Measurements from ENCODE around the gene HMX1.

HMX1 gene

GRCh38 chr4:8909548-8909947 lies 37.9 kb upstream of the HMX1 start:
- DNase-seq = no peak

DNA sequence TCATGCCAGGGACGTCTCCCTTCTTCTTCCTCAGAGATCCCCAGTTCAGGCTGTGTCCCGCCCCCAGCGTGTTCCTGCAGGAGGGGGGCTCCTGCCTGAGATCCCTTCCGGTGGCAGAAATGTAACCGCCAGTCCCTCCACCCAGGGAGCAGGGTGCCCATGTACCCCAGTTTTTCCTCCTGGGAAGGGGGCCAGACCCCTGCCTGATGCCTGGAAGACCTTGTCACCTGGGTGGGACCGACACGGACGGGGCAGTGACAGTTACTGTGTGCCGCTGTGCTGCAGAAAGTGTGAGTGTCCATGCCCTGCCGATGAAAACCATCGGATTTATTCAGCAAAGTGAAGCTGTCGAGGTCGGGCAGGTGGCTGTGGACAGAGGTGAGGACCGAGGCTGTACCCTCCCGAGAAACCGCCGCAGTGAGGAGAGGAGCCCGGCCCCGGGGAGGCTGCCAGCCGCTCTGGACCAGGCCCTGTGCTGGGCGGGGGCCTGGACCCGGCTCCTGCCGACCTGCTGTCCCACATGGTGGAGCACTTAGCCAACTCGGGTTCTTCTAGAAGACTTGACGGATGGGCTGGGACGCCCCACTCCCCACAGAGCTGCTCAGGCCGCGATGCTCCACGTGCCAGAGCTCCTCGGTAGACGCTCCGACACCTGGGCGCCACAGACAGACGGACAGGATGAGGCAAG lies 36.7 kb upstream of the HMX1 start:
- DNase-seq = no peak

DNA sequence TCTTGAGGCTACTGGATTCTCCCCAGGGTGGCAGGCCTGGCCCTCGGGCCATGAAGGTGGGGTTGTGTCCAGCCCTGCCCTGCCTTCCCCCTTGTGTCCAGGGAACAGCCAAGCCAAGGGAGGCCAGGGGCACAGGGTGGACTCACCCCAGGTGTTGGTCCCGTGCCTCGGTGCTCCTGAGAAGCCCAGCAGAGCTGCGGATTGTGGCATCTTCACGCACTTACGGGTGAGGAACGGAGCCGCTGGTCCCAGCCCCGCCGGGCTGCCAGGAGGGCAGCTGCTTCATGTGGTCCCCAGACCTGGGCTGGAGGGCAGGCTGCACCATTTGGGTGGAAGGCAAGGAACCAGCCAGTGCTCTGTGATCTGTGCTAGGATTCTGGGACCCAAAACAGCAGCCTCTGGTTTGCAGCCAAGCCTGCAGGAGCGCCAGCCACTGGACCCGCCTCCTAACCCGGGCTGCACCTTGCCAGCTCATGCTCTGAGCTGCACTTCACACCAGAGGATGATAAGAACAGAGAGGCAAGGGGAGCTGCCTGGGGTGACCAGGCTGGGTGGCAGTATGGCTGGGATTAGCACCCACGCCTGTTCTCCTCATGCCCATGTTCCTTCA lies 36.1 kb upstream of the HMX1 start:
- DNase-seq = no peak

DNA sequence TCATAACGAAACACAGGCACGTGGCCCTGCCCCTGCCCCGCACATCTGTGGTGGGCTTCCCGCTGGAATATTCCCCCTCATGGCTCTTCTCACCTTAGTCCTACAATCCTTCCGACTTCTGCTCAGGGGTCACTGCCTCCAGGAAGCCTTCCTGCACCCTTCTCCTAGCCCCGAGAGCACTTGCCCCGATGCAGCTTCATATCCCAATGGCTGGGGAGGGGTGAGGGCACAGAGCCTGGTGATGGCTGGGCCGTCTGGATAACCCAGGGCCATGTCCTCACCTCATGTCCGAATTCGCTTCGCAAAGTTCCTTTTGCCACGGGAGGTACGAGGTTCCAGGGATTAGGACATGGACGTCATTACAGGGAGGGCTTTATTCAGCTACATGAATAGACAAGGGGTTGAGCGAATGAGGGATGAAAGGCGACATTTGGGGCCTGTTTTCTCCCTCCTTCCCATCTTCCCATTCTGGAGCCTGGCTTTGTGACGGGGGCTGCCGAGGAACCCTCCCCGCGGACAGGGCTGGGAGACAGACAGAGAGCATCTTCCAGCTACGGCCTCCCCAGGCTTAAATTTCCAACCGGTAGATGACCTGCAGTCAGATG lies 35.5 kb upstream of the HMX1 start:
- DNase-seq = no peak

DNA sequence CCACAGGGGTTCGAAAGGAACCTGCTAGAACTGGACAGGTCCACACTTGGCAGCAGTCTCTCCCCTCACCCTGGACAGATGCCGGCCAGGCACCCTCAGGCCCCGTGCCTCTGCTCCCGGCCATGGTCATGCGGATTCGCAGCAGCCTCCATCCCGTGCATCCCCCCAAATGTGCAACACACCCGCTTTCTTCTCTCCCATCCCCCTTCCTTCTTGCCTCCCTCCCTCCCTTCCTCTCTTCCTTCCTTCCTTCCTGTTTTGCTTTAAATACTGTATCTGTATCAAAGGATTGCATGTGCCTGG lies 35.0 kb upstream of the HMX1 start:
- no peak for DNase-seq

- no peak for DNase-seq
Measured at GRCh38 chr4:8905773-8906667, 34.4 kb upstream of the HMX1 start.

DNA sequence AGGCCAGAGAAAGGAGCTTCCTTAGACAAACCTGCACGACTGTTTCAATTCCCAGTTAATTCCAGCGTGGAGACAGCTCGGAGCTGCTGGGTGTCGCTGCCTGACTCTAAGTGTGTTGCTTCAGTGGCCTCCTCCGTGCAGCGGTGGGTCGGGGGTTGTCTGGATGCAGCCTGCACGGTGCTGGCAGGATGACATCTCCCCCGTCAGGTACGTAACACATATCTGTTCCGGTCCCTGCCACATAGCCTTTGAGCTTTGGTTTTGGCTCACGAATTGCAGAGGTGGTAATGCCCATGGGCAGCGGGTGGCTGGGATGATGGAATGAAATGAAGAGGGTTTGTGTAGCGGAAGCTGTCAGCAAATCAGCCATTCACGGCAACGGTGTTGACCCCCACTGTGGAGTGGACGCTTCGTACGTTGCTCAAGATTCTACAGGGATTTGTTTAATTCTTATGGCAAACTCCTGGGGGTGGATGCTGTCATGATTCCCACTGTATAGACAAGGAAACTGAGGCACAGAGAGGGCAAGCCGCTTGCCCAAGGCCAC lies 33.7 kb upstream of the HMX1 start:
- DNase-seq = no peak

DNA sequence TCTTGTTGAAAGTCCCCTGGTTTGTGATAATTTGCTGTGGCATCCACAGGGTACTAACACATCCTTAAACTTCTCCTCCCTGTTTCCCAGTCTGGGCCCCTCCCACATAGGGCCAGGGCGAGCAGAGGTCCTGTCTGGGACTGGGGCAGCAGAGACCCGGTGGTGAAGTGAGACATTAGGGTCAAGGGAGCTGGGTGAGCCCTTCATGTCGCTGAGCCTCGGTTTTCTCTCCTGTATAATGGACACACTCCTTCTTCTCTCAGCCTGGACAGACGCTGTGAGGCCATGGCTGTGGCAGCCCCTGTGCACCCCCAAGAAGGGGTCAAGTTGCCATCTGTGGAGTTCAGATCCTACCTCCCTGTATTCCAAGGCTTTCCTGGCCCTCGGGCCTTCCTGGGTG lies 33.0 kb upstream of the HMX1 start:
- no peak for DNase-seq

DNA sequence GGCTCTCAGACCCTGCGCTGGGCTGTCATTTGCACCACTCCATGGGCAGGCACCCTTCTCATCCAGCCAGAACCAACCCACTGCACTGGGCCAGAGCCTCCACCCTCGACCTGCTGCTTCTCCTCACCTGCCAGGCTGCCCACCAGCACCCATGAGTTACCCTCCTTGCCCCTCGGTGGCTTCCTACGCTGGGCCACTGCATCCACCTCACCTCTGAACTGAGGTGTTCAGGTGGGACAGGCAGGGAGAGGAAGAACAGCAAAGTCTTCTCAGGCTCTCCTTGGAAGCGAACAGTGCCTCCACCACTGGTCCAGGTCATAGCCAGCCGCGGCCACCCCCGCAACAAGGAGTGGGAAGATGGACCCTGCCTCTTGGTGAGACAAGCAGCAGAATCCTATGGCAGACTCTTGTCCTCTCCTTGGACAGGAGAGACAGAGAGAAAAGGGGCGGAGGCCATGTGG lies 32.4 kb upstream of the HMX1 start:
- no peak for DNase-seq

DNA sequence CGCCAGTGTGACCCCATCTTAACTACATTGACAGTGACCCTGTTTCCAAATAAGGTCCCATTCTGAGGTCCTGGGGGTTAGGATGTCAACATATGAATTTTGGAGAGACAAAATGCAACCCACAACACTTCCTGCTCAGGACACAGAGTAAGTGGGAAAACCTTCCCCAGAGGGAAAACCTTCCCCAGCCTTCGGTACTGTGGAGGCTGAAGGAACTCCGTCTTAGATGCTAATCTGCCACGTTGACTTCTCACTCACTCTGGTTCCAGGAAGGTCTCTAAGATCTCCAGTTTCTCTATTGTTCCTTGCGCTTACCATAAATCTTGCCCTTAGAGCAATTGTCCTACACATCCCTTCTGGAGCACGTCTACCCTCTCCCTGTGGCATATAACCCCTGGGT lies 29.7 kb upstream of the HMX1 start:
- no peak for DNase-seq

GRCh38 chr4:8900588-8900987 lies 28.9 kb upstream of the HMX1 start:
- no peak for DNase-seq

- DNase-seq = no peak
Measured at GRCh38 chr4:8898419-8898818, 26.8 kb upstream of the HMX1 start.

DNA sequence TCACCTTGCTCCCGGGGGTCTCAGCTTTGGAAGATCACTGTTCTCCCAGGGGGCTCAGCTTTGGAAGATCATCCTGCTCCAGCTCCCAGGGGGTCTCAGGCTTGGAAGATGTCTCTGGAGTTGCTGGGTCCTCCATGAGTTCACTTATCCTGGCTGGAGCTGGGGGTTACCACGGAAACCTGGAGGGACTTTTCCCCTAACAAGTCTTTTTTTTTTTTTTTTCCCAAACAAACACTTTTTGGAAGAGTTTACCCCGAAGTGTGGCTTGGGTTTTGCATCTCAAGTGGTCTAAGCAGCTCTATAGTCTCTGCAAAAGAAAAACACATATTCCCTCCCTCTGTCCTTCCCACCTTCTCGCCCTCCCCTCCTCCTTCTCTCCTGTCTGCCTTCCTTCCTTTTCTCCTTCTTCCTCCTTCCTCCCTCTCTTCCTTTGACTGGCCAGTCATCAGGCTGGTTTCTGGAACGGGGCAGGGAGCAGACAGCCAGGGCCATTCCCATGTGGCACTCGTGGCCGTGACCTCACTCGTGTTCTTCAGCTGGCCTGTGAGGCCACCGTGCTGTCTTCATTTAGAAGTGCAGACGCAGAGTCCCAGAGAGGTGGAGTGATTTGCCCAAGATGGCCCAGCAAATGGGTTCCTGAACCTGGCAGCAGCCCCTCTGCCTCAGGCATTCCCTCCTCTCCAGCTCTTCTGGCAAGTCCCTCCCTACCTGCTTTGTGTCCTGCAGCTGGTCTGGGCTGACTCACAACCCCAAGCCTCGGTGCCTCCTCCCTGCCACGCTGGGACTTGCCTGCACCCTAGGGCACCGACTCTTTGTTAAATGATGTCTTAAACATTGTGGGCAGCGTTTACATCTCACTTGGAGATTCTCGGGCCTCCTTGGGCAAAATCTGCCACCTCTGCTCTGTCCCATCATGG lies 25.9 kb upstream of the HMX1 start:
- DNase-seq = no peak

GRCh38 chr4:8896506-8896905 lies 24.9 kb upstream of the HMX1 start:
- DNase-seq = no peak

- DNase-seq = no peak
Measured at GRCh38 chr4:8896071-8896470, 24.4 kb upstream of the HMX1 start.

GRCh38 chr4:8895295-8895694 lies 23.7 kb upstream of the HMX1 start:
- DNase-seq = no peak

GRCh38 chr4:8894424-8894816 lies 22.8 kb upstream of the HMX1 start:
- DNase-seq = no peak

- DNase-seq = no peak
Measured at GRCh38 chr4:8893624-8894423, 22.2 kb upstream of the HMX1 start.

DNA sequence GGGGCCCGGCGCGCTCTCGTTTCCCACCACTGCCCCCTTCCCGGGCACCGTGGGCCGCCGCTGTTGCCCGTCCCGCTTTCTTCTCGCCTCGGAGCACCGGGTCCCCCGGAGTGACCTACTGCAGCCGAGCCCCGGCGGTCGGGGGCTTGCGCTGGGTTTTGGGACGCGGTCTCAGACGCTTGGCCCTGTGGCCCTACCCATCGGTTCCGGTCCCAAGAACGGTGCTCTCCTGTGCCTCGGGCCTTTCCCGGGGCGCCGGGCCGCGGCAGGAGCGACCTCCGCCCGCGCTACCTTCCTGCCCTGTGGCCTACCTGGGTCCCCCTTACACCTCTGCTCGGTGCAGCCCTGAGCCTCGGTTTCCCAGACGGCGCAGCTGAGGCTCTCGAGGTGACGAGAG lies 21.6 kb upstream of the HMX1 start:
- no peak for DNase-seq

- no peak for DNase-seq
Measured at GRCh38 chr4:8892556-8893226, 21.1 kb upstream of the HMX1 start.
